NCI-H2029 treated with DMSO at 0.1 percent for 48 hours (cell line): ENCODE results near the gene JAKMIP2.
"Not testable (repeated sequence)": the region's sequence is repeated elsewhere in the genome, so short reads cannot be mapped to it uniquely, and the experiment has no call there.

Experiments
- DNase-seq: peaks from one replicate; lab custom pipeline; 2025; lab: John Stamatoyannopoulos, UW

The JAKMIP2 gene

DNA sequence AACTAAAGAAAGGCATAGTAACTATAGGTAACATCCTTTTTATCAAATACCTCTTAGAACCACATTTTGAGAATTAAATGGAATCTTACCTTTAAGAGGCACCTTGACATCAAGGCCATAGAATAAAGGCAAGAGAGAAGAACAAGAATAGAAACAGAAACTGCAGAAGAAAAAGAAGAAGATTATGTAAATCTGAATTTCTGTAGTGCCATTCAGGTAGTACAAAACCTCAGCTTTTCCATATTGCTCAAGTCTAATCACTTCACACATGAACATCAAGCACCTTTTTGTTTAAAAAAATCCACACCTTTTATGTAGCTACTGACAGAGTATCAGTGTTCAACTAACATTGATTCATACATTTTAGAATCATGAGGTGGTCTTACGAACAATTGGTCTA is 180.9 kb downstream of the JAKMIP2 start:
- no peak for DNase-seq

GRCh38 chr5:147591120-147591519 is 191.4 kb downstream of the JAKMIP2 start:
- DNase-seq: no peak

DNA sequence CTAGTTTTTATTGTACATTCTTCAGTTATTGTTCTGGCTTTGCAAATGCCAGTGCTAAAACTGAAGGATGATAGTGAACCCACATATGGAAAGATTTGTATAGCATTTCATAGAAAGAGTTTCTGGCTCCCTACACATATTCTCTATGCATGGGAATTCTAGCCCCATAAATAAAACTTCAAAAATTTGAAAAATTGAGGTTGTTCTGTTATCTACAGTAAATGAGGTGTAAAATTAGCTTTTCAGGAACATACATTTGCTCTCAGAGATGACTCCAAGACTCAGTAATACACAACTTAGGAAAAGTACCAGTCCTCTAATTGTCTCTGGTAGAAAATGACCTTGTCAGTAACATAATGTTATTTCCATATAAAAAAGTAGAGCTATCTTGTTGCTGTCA is 192.4 kb downstream of the JAKMIP2 start:
- no peak for DNase-seq

- DNase-seq: no peak
Measured at GRCh38 chr5:147586832-147587231, 195.7 kb downstream of the JAKMIP2 start.

- no peak for DNase-seq
Measured at GRCh38 chr5:147586221-147586620, 196.3 kb downstream of the JAKMIP2 start.

- DNase-seq: not testable (repeated sequence)
Measured at GRCh38 chr5:147582272-147582671, 200.3 kb downstream of the JAKMIP2 start.

DNA sequence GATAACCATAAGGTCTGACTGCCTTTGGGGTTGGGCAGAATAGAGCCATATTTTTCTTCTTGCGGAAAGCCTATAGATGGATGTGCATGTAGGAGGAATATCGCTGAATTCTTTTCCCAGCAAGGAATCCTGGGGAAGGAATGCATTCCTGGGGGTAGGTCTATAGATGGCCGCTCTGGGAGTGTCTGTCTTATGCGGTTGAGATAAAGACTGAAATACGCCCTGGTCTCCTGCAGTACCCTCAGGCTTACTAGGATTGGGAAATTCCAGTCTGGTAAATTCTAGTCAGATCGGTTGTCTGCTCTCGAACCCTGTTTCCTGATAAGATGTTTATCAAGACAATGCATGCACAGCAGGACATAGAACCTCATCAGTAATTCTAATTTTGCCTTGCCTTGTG is 202.1 kb downstream of the JAKMIP2 start:
- DNase-seq: not testable (repeated sequence)

DNA sequence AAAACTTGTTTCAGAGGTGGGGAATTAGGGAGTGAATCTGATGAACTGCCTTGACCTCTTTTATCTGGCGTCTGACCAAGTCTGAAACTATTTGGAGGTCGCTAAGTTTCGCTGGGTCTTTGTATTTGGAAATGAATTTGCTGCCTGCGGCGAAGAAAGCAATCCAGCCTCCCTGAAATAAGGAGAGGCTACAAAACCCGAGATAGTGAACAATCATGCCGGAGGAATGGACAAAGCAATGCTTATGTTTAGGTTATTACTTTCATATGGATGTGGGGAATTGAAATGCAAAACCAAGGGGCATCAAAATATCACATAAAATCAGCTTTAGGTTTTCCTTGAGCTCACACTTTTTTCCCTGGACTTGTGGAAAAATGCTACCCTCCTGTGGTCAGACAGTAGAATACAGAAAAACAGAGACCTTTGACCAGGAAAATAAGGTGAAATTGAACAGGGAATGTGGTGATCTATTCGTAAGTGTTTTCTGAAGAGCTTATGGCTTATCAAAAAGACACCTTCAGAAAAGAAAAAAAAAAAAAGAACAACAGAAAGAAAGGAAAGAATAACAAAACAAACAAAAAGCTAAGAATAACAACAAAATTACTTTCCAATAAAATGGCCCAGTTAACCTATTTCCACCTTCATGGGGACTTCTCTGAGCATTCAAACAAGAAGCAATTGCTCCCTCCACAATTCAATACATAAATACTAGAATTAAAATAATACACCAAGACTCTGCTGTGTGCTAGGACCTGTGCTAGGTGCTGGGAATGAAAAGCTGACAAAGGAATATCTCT is 204.1 kb downstream of the JAKMIP2 start:
- peak; percentile 78 for DNase-seq

DNA sequence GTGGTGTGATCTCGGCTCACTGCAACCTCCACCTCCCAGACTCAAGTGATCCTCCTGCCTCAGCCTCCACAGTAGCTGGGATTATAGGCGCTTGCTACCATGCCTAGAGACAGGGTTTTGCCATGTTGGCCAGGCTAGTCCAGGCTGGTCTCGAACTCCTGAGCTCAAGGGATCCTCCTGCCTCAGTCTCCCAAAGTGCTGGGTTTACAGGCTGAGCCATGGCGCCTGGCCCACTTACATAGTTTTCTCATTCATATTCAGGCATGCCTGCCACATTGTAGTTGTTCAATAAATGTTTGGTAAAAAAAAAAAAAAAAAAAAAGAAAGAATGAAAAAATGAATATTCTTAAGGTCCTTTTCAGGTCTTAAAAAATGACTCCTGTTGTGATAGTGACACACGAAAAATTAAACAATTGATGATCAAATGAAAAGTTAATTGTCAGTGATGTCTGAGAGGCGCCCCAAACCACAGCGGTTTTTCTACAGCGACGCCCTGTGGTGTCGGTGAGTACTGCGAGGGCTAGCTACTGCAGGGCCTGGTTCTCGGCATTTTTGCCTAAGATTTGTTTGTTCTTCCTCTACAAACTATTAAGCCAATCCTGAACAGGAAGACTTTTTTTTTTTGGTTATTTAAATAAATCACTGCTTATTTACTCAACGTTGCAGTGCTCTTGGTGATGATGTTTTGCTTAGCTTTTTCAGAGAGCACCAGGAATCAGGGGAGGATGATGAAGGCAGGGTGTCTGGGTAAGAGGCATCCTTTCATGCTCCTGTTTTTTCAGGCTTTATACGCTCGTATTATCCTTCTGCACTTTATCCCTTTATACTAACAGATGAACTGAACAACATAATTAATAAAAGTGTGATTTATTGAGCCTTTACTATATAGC is 205.6 kb downstream of the JAKMIP2 start:
- DNase-seq: no peak

DNA sequence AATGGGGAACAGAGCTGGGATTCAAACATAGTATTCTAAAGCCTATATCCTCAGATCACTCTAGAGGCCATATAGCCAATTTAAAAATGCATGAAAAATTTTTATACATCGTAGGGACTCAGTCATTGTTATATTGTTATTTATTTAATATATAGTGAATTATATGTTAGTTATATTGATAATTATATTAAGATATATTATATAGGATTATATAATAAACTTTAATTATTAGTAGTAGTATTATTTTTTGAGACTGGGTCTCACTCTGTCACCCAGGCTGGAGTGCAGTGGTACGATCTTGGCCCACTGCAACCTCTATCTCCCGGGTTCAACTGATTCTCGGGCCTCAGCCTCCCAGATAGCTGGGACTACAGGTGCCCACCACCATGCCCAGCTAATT is 206.9 kb downstream of the JAKMIP2 start:
- DNase-seq: no peak

- no peak for DNase-seq
Measured at GRCh38 chr5:147573211-147573610, 209.3 kb downstream of the JAKMIP2 start.

- DNase-seq: no peak
Measured at GRCh38 chr5:147568710-147569406, 213.7 kb downstream of the JAKMIP2 start.

- DNase-seq: no peak
Measured at GRCh38 chr5:147567917-147568598, 214.5 kb downstream of the JAKMIP2 start.

- DNase-seq: no peak
Measured at GRCh38 chr5:147565524-147565923, 217.0 kb downstream of the JAKMIP2 start.

DNA sequence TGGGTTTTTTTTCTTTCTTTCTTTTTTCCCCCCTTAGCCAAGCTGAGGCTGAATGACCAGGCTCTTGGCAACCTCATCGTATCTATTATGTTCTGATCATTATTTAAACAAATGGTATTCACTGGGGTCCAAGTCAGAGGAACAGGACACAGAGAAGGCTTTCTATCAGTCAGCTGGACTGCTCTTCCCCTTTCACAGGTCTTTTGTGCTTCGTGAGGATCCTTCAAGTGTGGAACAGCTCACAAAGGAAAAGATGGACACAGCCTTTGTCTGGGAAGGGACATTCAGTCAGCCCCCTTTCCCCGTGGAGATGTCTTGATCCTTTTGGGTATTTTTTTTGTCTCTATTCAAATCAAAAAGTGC is 218.4 kb downstream of the JAKMIP2 start:
- no peak for DNase-seq

DNA sequence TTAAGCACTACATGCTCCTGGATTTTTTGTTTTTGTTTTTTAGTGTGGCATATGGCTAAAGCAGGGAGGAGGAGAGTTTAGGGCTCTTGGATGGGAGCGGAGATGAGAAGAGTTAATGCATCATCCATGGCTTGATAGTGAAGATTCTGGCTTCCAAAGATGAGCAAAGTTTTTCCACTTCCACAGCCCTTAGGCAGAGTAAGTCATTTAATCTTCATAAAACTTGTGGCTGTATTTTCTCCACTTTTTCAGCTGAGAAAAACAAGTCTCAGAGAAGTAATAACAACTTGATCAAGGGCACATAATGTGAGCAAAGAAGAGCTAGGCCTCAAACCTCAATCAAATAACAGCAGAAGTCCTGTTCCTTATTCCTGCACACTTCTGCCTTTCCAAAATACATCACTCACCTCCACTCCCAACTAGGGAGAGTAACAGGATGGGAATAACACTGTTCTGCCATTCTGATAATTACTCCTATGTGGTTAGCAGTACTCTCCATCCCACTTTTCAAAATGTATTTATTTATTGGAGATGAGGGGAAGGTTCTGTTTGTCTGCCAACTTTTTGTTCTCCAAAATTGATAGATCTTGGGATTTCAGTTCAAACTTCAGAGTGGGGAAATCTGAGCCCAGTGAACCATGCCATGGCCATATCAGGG is 218.9 kb downstream of the JAKMIP2 start:
- DNase-seq: no peak

GRCh38 chr5:147561435-147561834 is 221.1 kb downstream of the JAKMIP2 start:
- DNase-seq: no peak

DNA sequence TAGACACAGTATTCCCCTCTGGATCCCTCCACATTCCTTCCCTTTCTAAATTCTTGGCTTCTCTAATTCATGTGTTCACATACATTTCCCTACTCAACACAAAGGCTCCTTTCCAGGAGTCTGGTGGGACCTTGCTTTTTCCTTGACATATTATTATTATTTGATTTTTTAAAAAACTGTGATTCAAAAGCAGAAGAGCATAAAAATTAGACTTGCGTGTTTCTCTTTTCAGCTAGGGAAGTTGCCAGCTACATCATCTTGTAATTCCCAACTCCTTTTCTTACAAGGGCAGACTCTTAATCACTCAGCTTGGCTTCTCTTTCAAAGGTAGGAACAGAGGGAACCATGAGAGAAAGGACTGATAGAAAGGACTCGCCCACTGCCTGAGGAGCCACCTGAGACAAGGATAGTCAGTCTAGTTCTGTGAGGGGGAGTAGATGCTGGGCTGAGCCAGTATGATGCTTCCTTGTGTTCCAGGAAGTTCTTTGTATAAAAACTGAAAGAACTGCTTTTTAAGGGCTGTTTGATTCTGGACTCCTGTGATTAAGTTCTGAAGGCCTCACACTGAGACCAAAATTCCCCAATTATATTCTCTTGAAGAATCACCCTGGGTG is 221.7 kb downstream of the JAKMIP2 start:
- no peak for DNase-seq

- DNase-seq: no peak
Measured at GRCh38 chr5:147559749-147560148, 222.8 kb downstream of the JAKMIP2 start.

DNA sequence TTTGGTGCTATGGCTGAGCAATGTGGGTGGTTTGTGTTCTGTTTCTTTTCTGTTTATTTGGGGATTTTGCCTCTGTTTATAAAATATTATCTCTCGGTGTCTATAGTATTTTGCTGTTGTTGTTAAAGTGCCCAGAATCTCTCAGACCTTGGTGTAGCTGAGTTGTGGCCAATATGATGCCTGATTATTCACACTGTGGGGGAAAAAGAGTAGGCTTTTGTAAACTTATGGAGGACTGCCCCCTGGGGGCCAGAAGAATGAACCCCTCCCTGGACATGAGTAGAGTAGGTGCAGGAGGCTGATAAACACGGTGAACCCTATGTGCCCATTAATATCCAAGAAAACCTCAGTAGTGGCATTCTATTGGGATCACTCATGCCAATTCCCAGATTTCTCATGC is 223.7 kb downstream of the JAKMIP2 start:
- DNase-seq: peak; percentile 42
